Fibroblast of the aortic adventitia (primary cell): Measurements from ENCODE around the gene CMBL. TPM values are rescaled to one million over a fixed set of nuclear protein-coding genes. Genes with fewer than 3 reads are reported as not detected.

Source experiments
- DNase-seq: peaks from one replicate; pipeline ENCODE4 v3.0.0-alpha.2; 2010; ENCODE audit warnings: low read depth
- H3K4me3 ChIP-seq: 2 replicates; pipeline ENCODE4 v1.5.1; 2011; ENCODE audit warnings: low read depth, mild to moderate bottlenecking, control low read depth, low read length, moderate library complexity
- CTCF ChIP-seq: IDR thresholded peaks from 2 replicates; pipeline ENCODE4 v1.5.1; 2011; ENCODE audit warnings: mild to moderate bottlenecking, low read length, control low read depth, inconsistent platforms; ENCODE audit not compliant: insufficient read depth
- total RNA-seq: library from RNA; depleted of rRNA; stranded (reverse); fragments of >200 nt; gene quantifications from 2 replicates; pipeline ENCODE4 v1.2.3, GENCODE V29; 2012; ENCODE audit warnings: low replicate concordance

Gene CMBL
- total RNA-seq, 1 donor = 12.3 TPM

- no peak overlapping the region for H3K4me3 ChIP-seq
- no peak for TF ChIP-seq CTCF
- no peak for DNase-seq
Measured at GRCh38 chr5:10338686-10339057, 31.0 kb upstream of the CMBL start.

GRCh38 chr5:10337986-10338385, 30.3 kb upstream of the CMBL start:
- TF ChIP-seq CTCF = no peak
- H3K4me3 ChIP-seq = no peak overlapping the region
- no peak for DNase-seq

- no peak for TF ChIP-seq CTCF
- no peak for DNase-seq
- H3K4me3 ChIP-seq = no peak overlapping the region
Measured at GRCh38 chr5:10337107-10337506, 29.4 kb upstream of the CMBL start.

- no peak for DNase-seq
- TF ChIP-seq CTCF = no peak
- H3K4me3 ChIP-seq = no peak overlapping the region
Measured at GRCh38 chr5:10335711-10336470, 28.2 kb upstream of the CMBL start.

GRCh38 chr5:10334831-10335230, 27.1 kb upstream of the CMBL start:
- TF ChIP-seq CTCF = no peak
- DNase-seq = no peak
- H3K4me3 ChIP-seq = no peak overlapping the region

- no peak for DNase-seq
- H3K4me3 ChIP-seq = peak overlapping the region; percentile 63
- no peak for TF ChIP-seq CTCF
Measured at GRCh38 chr5:10333154-10334006, 25.7 kb upstream of the CMBL start.
